ENCODE results near the gene FOSB. TPM values are rescaled to one million over a fixed set of nuclear protein-coding genes. Genes with fewer than 3 reads are reported as not detected.

FOSB gene
- total RNA-seq, 1 donor from 2014 or later, result 13.3 TPM

DNA sequence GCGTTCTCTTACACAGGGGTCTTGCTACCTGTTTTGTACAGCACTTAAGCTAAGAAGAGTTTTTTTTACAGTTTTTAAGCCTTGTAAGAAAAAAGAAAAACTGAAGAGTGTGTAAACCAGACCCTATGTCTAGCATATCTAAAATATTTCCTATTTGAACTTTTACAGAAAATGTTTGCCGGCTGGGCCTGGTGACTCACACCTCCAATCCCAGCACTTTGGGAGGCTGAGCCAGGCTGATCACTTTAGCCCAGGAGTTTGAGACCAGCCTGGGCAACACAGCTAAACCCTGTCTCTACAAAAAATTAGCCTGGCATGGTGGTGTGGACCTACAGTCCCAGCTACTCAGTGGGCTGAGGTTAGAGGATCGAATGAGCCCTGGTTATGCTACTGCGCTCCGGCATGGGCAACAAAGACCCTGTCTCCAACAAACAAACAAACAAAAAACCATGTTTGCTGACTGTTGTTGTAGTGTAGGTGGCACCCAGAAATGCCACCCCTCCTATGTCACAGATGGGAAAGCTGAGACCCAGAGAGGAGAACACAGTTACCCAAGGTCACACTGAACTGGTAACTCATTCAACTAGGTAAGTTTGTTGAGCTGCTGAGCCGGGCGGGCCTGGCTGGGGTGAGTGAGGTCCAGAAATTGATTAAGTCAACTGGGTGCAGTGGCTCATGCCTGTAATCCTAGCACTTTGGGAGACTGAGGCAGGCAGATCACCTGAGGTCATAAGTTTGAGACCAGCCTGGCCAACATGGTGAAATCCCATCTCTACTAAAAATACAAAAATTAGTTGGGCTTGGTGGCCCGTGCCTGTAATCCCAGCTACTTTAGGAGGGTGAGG, 37.6 kb downstream of the FOSB start:
- no peak for FAIRE-seq
- H3K4me2 ChIP-seq (ENCODE audit: low read length), result peak overlapping the region; percentile 100
- H3K4me3 ChIP-seq (ENCODE audit: insufficient read depth, low read depth, low read length), result no peak overlapping the region

DNA sequence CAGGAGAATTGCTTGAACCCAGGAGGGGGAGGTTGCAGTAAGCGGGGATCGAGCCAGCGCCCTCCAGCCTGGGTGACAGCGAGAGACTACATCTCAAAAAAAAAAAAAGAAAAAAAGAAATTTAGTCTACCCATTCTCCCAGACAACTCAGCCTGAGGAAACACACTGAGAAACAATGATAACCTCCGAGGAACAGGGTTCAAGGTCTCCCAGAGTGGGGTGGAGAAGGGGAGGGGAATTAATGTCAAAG, 38.1 kb downstream of the FOSB start:
- Histone ChIP-seq H3K4me1 (ENCODE audit: insufficient read depth, low read length) (peaks cover 23% of the 10 kb centered on the region), H3K9me3 (ENCODE audit: insufficient read depth, low read depth, low read length) (no peaks in the 10 kb centered on the region), H3K36me3 (ENCODE audit: insufficient read depth, low read length) (peaks cover 5% of the 10 kb centered on the region), H2AFZ (ENCODE audit: low read depth, low read length) (peak overlapping the region; percentile 60), H3K4me3 (ENCODE audit: insufficient read depth, low read depth, low read length) (peak overlapping the region; percentile 56), H4K20me1 (ENCODE audit: insufficient read depth, low read length) (peaks cover 19% of the 10 kb centered on the region), H3K79me2 (ENCODE audit: insufficient read depth, low read length) (peaks cover 40% of the 10 kb centered on the region), H3K9ac (ENCODE audit: low read length) (peak overlapping the region; percentile 92), H3K27ac (ENCODE audit: low read depth, low read length) (peak overlapping the region; percentile 87), H3K4me2 (ENCODE audit: low read length) (peak overlapping the region; percentile 100), H3K27me3 (ENCODE audit: insufficient read depth, low read length) (no peaks in the 10 kb centered on the region)
- no peak for DNase-seq (ENCODE audit: low read depth)
- Mint-ChIP-seq H3K9me3 (ENCODE audit: unreplicated experiment) (no peaks in the 10 kb centered on the region), H3K36me3 (ENCODE audit: low read depth, unreplicated experiment) (peaks cover 5% of the 10 kb centered on the region), H3K4me3 (ENCODE audit: unreplicated experiment) (peak overlapping the region; percentile 68), H3K27ac (ENCODE audit: unreplicated experiment) (peak overlapping the region; percentile 91), H3K4me1 (ENCODE audit: low read depth, unreplicated experiment) (peaks cover 6% of the 10 kb centered on the region), H3K27me3 (ENCODE audit: low read depth, unreplicated experiment) (peaks cover 4% of the 10 kb centered on the region)
- FAIRE-seq, result no peak
- TF ChIP-seq EZH2 (IDR thresholded peaks at IDR 0.05; ENCODE audit: insufficient read depth, low read length), result no peak
- TF ChIP-seq, protein P1, sequence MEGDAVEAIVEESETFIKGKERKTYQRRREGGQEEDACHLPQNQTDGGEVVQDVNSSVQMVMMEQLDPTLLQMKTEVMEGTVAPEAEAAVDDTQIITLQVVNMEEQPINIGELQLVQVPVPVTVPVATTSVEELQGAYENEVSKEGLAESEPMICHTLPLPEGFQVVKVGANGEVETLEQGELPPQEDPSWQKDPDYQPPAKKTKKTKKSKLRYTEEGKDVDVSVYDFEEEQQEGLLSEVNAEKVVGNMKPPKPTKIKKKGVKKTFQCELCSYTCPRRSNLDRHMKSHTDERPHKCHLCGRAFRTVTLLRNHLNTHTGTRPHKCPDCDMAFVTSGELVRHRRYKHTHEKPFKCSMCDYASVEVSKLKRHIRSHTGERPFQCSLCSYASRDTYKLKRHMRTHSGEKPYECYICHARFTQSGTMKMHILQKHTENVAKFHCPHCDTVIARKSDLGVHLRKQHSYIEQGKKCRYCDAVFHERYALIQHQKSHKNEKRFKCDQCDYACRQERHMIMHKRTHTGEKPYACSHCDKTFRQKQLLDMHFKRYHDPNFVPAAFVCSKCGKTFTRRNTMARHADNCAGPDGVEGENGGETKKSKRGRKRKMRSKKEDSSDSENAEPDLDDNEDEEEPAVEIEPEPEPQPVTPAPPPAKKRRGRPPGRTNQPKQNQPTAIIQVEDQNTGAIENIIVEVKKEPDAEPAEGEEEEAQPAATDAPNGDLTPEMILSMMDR (IDR thresholded peaks at IDR 0.05; ENCODE audit: insufficient read depth, low read depth, low read length), result no peak

More for the DNA sequence above, 37.6 kb downstream of the FOSB start:
- no peak overlapping the region for H2AFZ ChIP-seq (ENCODE audit: low read depth, low read length)
- H4K20me1 ChIP-seq (ENCODE audit: insufficient read depth, low read length), result peaks cover 13% of the 10 kb centered on the region
- H3K27me3 ChIP-seq (ENCODE audit: insufficient read depth, low read length), result no peaks in the 10 kb centered on the region
- H3K4me1 Mint-ChIP-seq (ENCODE audit: low read depth, unreplicated experiment), result peaks cover 6% of the 10 kb centered on the region
- H3K79me2 ChIP-seq (ENCODE audit: insufficient read depth, low read length), result peaks cover 35% of the 10 kb centered on the region
- no peak overlapping the region for H3K9ac ChIP-seq (ENCODE audit: low read length)
- peak overlapping the region; percentile 91 for H3K27ac Mint-ChIP-seq (ENCODE audit: unreplicated experiment)
- no peaks in the 10 kb centered on the region for H3K9me3 Mint-ChIP-seq (ENCODE audit: unreplicated experiment)
- peaks cover 1% of the 10 kb centered on the region for H3K36me3 ChIP-seq (ENCODE audit: insufficient read depth, low read length)
- H3K36me3 Mint-ChIP-seq (ENCODE audit: low read depth, unreplicated experiment), result peaks cover 1% of the 10 kb centered on the region
- TF ChIP-seq EZH2 (IDR thresholded peaks at IDR 0.05; ENCODE audit: insufficient read depth, low read length), result no peak
- TF ChIP-seq, protein P1 (IDR thresholded peaks at IDR 0.05; ENCODE audit: insufficient read depth, low read depth, low read length), result no peak
- peak; percentile 19 for DNase-seq (ENCODE audit: low read depth)
- H3K4me3 Mint-ChIP-seq (ENCODE audit: unreplicated experiment), result peak overlapping the region; percentile 68
- H3K4me1 ChIP-seq (ENCODE audit: insufficient read depth, low read length), result peaks cover 23% of the 10 kb centered on the region
- peak overlapping the region; percentile 87 for H3K27ac ChIP-seq (ENCODE audit: low read depth, low read length)
- H3K27me3 Mint-ChIP-seq (ENCODE audit: low read depth, unreplicated experiment), result peaks cover 7% of the 10 kb centered on the region
- no peaks in the 10 kb centered on the region for H3K9me3 ChIP-seq (ENCODE audit: insufficient read depth, low read depth, low read length)
